ENCODE results near the gene FOXB2.

DNA sequence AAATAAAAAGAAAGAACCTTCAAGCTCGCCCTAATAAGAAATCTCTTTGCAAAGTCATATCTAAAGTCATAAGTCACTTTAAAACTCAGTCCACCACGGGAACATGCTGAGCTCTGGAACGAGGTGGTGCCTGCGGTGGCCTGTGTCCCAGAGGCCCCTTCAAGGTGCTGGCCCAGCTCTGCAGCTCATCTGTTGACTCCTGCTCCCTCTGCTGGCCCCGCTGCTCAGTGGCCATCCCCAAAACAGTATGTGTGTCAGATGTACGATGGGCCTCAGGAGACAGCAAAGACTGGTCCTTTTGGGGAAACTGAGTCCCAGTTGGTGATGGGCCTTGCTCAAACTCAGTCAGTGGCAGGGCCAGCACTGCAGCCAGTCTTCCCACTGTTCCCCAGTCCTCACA, 22.8 kb upstream of the FOXB2 start:
- TF ChIP-seq FOXM1 (IDR thresholded peaks at IDR 0.05; ENCODE audit: borderline replicate concordance) (no peak), CTBP1 (IDR thresholded peaks at IDR 0.05; ENCODE audit: borderline replicate concordance) (no peak), SUZ12 (IDR thresholded peaks at IDR 0.05) (no peak)
